ENCODE data around the gene RAPGEF4.
A peak's percentile ranks its signal among the peaks of the same experiment; 100 is the strongest.

Gene RAPGEF4

GRCh38 chr2:172931918-172932520 is 196.4 kb downstream of the RAPGEF4 start:
- TF ChIP-seq CTCF (IDR thresholded peaks at IDR 0.05; ENCODE audit: low read length, missing control alignments): peak; percentile 74
- no peak overlapping the region for H3K4me3 ChIP-seq (replicated peaks; ENCODE audit: low read depth, low read length)
- DNase-seq (ENCODE audit: low read depth): peak; percentile 88

GRCh38 chr2:172937884-172938712 is 202.5 kb downstream of the RAPGEF4 start:
- no peak for DNase-seq (ENCODE audit: low read depth)
- no peak for TF ChIP-seq CTCF (IDR thresholded peaks at IDR 0.05; ENCODE audit: low read length, missing control alignments)

GRCh38 chr2:172938713-172939375 is 203.2 kb downstream of the RAPGEF4 start:
- DNase-seq (ENCODE audit: low read depth): peak; percentile 21
- no peak overlapping the region for H3K4me3 ChIP-seq (replicated peaks; ENCODE audit: low read depth, low read length)
- no peak for TF ChIP-seq CTCF (IDR thresholded peaks at IDR 0.05; ENCODE audit: low read length, missing control alignments)

More at GRCh38 chr2:172937884-172938712, 202.5 kb downstream of the RAPGEF4 start:
- no peak overlapping the region for H3K4me3 ChIP-seq (replicated peaks; ENCODE audit: low read depth, low read length)

GRCh38 chr2:172943539-172943938 is 207.9 kb downstream of the RAPGEF4 start:
- no peak for TF ChIP-seq CTCF (IDR thresholded peaks at IDR 0.05; ENCODE audit: low read length, missing control alignments)

GRCh38 chr2:172944022-172944793 is 208.6 kb downstream of the RAPGEF4 start:
- no peak for DNase-seq (ENCODE audit: low read depth)
- no peak for TF ChIP-seq CTCF (IDR thresholded peaks at IDR 0.05; ENCODE audit: low read length, missing control alignments)
- H3K4me3 ChIP-seq (replicated peaks; ENCODE audit: low read depth, low read length): no peak overlapping the region

More at GRCh38 chr2:172943539-172943938, 207.9 kb downstream of the RAPGEF4 start:
- DNase-seq (ENCODE audit: low read depth): no peak
- no peak overlapping the region for H3K4me3 ChIP-seq (replicated peaks; ENCODE audit: low read depth, low read length)

- no peak for TF ChIP-seq CTCF (IDR thresholded peaks at IDR 0.05; ENCODE audit: low read length, missing control alignments)
- no peak overlapping the region for H3K4me3 ChIP-seq (replicated peaks; ENCODE audit: low read depth, low read length)
- DNase-seq (ENCODE audit: low read depth): no peak
Measured at GRCh38 chr2:172944794-172945509, 209.3 kb downstream of the RAPGEF4 start.
